ENCODE data around the gene CRY1.
"Not testable (repeated sequence)": the region's sequence is repeated elsewhere in the genome, so short reads cannot be mapped to it uniquely, and the experiment has no call there.

Gene CRY1

GRCh38 chr12:106999446-106999845 lies 93.9 kb downstream of the CRY1 start:
- DNase-seq: no peak

GRCh38 chr12:106997916-106998315 lies 95.4 kb downstream of the CRY1 start:
- no peak for DNase-seq

- not testable (repeated sequence) for DNase-seq
Measured at GRCh38 chr12:106996102-106996501, 97.2 kb downstream of the CRY1 start.

GRCh38 chr12:106994579-106995220 lies 98.6 kb downstream of the CRY1 start:
- no peak for DNase-seq

GRCh38 chr12:106987846-106988245 lies 105.5 kb downstream of the CRY1 start:
- DNase-seq: no peak

GRCh38 chr12:106986625-106987389 lies 106.5 kb downstream of the CRY1 start, which contains the start of gene MTERF2:
TSS of gene MTERF2 (minus strand) at chr12:106987146. CDS start at chr12:106978714, 8,432 bp downstream.
- DNase-seq: peak; percentile 91 to 96 (median 94)

- no peak for DNase-seq
Measured at GRCh38 chr12:106986135-106986534, 107.2 kb downstream of the CRY1 start.

- DNase-seq: no peak
Measured at GRCh38 chr12:106985479-106985878, 107.9 kb downstream of the CRY1 start.

GRCh38 chr12:106984588-106985137 lies 108.7 kb downstream of the CRY1 start:
- DNase-seq: no peak

GRCh38 chr12:106982229-106982628 lies 111.1 kb downstream of the CRY1 start:
- no peak for DNase-seq

GRCh38 chr12:106981788-106982187 lies 111.6 kb downstream of the CRY1 start:
- DNase-seq: peak in 1 of 4 experiments; percentile 13

- DNase-seq: no peak
Measured at GRCh38 chr12:106980944-106981343, 112.4 kb downstream of the CRY1 start.

GRCh38 chr12:106978035-106978800 lies 115.1 kb downstream of the CRY1 start:
- DNase-seq: no peak

GRCh38 chr12:106976668-106977067 lies 116.7 kb downstream of the CRY1 start:
- no peak for DNase-seq

GRCh38 chr12:106975993-106976658 lies 117.2 kb downstream of the CRY1 start:
- DNase-seq: no peak

- no peak for DNase-seq
Measured at GRCh38 chr12:106975098-106975497, 118.3 kb downstream of the CRY1 start.

GRCh38 chr12:106974511-106974910 lies 118.8 kb downstream of the CRY1 start:
- no peak for DNase-seq

- DNase-seq: no peak
Measured at GRCh38 chr12:106973545-106973944, 119.8 kb downstream of the CRY1 start.

- DNase-seq: no peak
Measured at GRCh38 chr12:106971065-106971464, 122.3 kb downstream of the CRY1 start.

- no peak for DNase-seq
Measured at GRCh38 chr12:106964526-106964925, 128.8 kb downstream of the CRY1 start.

GRCh38 chr12:106962286-106962685 lies 131.1 kb downstream of the CRY1 start:
- DNase-seq: no peak

- DNase-seq: no peak
Measured at GRCh38 chr12:106960443-106960842, 132.9 kb downstream of the CRY1 start.

Data from suppressor macrophage (primary cell).